H1 (cell line): ENCODE data around the gene NETO2. TPM values are rescaled to one million over a fixed set of nuclear protein-coding genes. Genes with fewer than 3 reads are reported as not detected.

Source experiments
- CHD7 ChIP-seq: fragments of 300-600 bp; sonication (generic); IDR thresholded peaks from 2 replicates; pipeline ENCODE4 v1.7.1; 2012; ENCODE audit warnings: low read length, moderate library complexity, mild to moderate bottlenecking, inconsistent platforms; ENCODE audit not compliant: insufficient replicate concordance
- E2F6 ChIP-seq: IDR thresholded peaks from 2 replicates; pipeline ENCODE4 v1.6.1; 2012; ENCODE audit warnings: inconsistent platforms
- NRF1 ChIP-seq: IDR thresholded peaks from 2 replicates; pipeline ENCODE4 v1.6.1; 2011; ENCODE audit warnings: mild to moderate bottlenecking, low read depth, low read length, improper control_type of control experiment
- RBBP5 ChIP-seq: IDR thresholded peaks from 2 replicates; pipeline ENCODE4 v1.7.1; 2012; ENCODE audit warnings: low read depth, mild to moderate bottlenecking, inconsistent platforms, low read length, moderate library complexity, borderline replicate concordance
- SP1 ChIP-seq: IDR thresholded peaks from 2 replicates; pipeline ENCODE4 v1.6.1; 2011; ENCODE audit warnings: low read depth, low read length
- TAF7 ChIP-seq: optimal IDR thresholded peaks from 2 replicates; pipeline ENCODE3; 2011; ENCODE audit warnings: low read depth, mild to moderate bottlenecking, inconsistent platforms, low read length, moderate library complexity, borderline replicate concordance
- polyA plus RNA-seq, 7 experiments: library from polyadenylated mRNA; depleted of rRNA in 3 of 7; stranded (reverse) in 5 of 7; unstranded in 2 of 7; fragments of >200 nt in 5 of 7; fragments of 200-250 nt in 2 of 7; gene quantifications; 1 replicate in 5 of 7; 2 replicates in 1 of 7; 4 replicates in 1 of 7; pipeline versions ENCODE4 v1.2.1 to v1.2.3, GENCODE V29; 2011 to 2013; ENCODE audit warnings: missing spikeins in 2 of 7, mixed read lengths in 2 of 7
- total RNA-seq: library from RNA; stranded (reverse); fragmentation: NEBNext Ultra II Directional; extraction: Animal tissue kit (Norgen Biotek cat#: 25700); gene quantifications from 2 replicates; pipeline ENCODE4 v1.2.1, GENCODE V29; 2021

Gene NETO2
- total and polyA plus RNA-seq, 2 of the 8 experiments (the other 6 are each of a cell fraction or from before 2014, with no cell fraction given), result 9.4 to 12.5 TPM

GRCh38 chr16:47060596-47060995 is 83.1 kb downstream of the NETO2 start (continued):
- TF ChIP-seq CHD7 (no peak), E2F6 (no peak), SP1 (no peak), TAF7 (no peak), NRF1 (no peak), RBBP5 (no peak)
